ENCODE results near the gene TEP1.
A peak's percentile ranks its signal among the peaks of the same experiment; 100 is the strongest.

The TEP1 gene

GRCh38 chr14:20434701-20435581, 21.6 kb upstream of the TEP1 start:
- DNase-seq (ENCODE audit: low read depth in 2 of 2): no peak

- no peak for DNase-seq (ENCODE audit: low read depth in 2 of 2)
Observed at GRCh38 chr14:20429801-20430669, 16.7 kb upstream of the TEP1 start.

GRCh38 chr14:20428802-20429201, 15.5 kb upstream of the TEP1 start:
- no peak for DNase-seq (ENCODE audit: low read depth in 2 of 2)

GRCh38 chr14:20428010-20428365, 14.7 kb upstream of the TEP1 start:
- no peak for DNase-seq (ENCODE audit: low read depth in 2 of 2)

- DNase-seq (ENCODE audit: low read depth in 2 of 2): no peak
Observed at GRCh38 chr14:20427231-20428009, 14.1 kb upstream of the TEP1 start.

GRCh38 chr14:20424851-20425250, 11.6 kb upstream of the TEP1 start:
- DNase-seq (ENCODE audit: low read depth in 2 of 2): no peak

- DNase-seq (ENCODE audit: low read depth in 2 of 2): no peak
Observed at GRCh38 chr14:20422886-20423285, 9.6 kb upstream of the TEP1 start.

GRCh38 chr14:20421267-20421666, 8.0 kb upstream of the TEP1 start:
- no peak for DNase-seq (ENCODE audit: low read depth in 2 of 2)

GRCh38 chr14:20419419-20419818, 6.1 kb upstream of the TEP1 start:
- DNase-seq (ENCODE audit: low read depth in 2 of 2): no peak

GRCh38 chr14:20418501-20418909, 5.2 kb upstream of the TEP1 start:
- DNase-seq (ENCODE audit: low read depth in 2 of 2): no peak

GRCh38 chr14:20417250-20418186, 4.2 kb upstream of the TEP1 start:
- DNase-seq (ENCODE audit: low read depth in 2 of 2): no peak

- no peak for DNase-seq (ENCODE audit: low read depth in 2 of 2)
Observed at GRCh38 chr14:20416223-20416622, 2.9 kb upstream of the TEP1 start.

- DNase-seq (ENCODE audit: low read depth in 2 of 2): peak in 1 of 2 donors; percentile 31
Observed at GRCh38 chr14:20415782-20416206, 2.5 kb upstream of the TEP1 start.

- no peak for DNase-seq (ENCODE audit: low read depth in 2 of 2)
Observed at GRCh38 chr14:20413744-20414082, 412 bp upstream of the TEP1 start.

GRCh38 chr14:20412411-20412810, 890 bp downstream of the TEP1 start:
- DNase-seq (ENCODE audit: low read depth in 2 of 2): no peak

GRCh38 chr14:20409226-20409625, 4.1 kb downstream of the TEP1 start:
- DNase-seq (ENCODE audit: low read depth in 2 of 2): no peak

- no peak for DNase-seq (ENCODE audit: low read depth in 2 of 2)
Observed at GRCh38 chr14:20403521-20403920, 9.8 kb downstream of the TEP1 start.

GRCh38 chr14:20400965-20401593, 12.2 kb downstream of the TEP1 start:
- DNase-seq (ENCODE audit: low read depth in 2 of 2): peak in 1 of 2 donors; percentile 9

GRCh38 chr14:20400589-20400964, 12.7 kb downstream of the TEP1 start:
- no peak for DNase-seq (ENCODE audit: low read depth in 2 of 2)

GRCh38 chr14:20397511-20397910, 15.8 kb downstream of the TEP1 start:
- DNase-seq (ENCODE audit: low read depth in 2 of 2): no peak

GRCh38 chr14:20391505-20391904, 21.8 kb downstream of the TEP1 start:
- no peak for DNase-seq (ENCODE audit: low read depth in 2 of 2)

Data from activated CD4-positive, alpha-beta T cell treated with anti-CD3 and anti-CD28 coated beads for 24 hours (primary cell).